CD4-positive, alpha-beta T cell treated with Interleukin-17A for 1 hour (primary cell): ENCODE measurements around the gene GNAL.
"Not testable (repeated sequence)": the region's sequence is repeated elsewhere in the genome, so short reads cannot be mapped to it uniquely, and the experiment has no call there.

Experiments used
- DNase-seq: peaks from one replicate; pipeline ENCODE4 v3.0.0-alpha.2; 2020

Gene GNAL

DNA sequence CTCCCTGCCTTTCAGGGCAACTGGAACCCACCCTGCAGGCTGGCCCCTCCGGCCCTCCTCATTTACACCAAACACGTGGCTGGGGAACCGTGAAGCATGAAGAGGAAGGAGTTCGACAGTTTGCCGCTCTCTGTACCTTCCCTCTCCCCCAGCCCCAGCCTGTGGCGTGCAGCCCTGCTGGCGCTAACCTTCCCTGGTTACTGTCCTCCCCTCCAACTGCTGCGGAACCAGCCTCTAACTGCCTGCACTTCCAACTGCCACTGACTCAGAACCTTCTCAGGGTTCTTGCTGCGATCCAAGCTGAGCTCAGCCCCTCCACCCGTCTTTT lies 19.2 kb upstream of the GNAL start:
- no peak for DNase-seq

DNA sequence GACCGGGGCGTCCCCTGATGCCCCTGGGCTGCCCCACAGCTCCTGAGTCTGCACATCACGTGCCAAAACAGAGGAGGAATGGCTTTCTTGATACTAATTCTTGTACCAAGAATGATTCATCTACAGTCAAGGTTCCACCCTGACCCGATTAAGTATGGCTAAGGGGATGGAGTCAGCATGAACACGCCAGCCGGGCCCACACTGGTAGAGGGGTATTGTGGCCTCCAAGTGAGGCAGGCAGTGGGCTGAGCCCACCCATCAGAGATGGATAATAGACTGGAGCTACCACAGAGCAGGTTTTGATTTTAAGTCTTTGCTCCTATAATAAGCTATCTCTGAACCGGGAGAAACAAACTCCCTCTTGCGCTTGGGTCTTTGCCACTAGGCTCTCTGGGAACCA lies 17.9 kb upstream of the GNAL start:
- DNase-seq = no peak

DNA sequence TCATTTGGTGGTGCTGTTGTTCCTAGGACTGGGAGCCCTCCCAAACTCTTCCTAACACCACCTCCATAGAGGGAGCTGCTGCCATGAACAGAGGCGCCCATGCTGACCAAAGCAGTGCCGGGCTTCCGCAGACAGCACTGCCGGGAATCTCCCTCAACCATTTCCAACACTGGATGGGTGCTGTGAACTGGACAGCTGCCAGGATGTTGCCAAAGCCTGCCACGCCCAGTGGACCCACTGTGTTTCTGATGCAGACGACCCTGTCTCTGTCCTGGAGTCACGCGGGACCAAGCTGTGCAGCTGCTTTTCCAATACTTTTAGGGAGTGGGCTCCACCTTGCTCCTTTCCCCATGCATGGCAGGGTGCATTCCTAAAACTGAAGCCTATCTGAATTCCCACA lies 16.9 kb upstream of the GNAL start:
- DNase-seq = no peak

DNA sequence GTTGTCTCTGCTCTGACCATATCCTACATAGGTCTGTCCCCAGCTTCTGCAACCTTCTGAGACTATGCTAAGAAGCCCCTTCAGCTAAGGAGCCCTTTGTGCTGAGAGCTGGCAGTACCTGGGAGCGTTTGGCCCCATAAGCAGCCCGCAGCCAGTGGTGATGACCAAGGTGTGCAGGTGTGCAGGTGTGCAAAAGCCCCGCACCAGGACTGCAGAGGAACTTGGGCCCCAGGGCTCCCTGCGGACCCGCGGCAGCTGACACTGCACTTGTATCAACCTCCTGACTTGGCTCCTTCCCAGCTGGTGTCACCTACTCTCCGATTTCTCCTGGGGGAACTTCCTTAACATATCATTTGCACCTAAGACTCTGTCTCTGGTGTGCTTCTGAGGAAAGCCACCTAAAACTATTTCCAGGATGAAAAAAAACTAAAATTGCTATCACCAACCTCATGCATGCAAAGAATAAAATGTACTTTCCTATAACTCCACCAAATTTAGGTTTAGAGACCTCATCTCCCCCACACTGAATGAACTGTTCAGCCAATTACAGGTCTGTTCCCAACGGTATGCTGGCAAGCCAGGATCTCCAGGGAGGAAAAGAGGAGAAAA lies 16.1 kb upstream of the GNAL start:
- no peak for DNase-seq

DNA sequence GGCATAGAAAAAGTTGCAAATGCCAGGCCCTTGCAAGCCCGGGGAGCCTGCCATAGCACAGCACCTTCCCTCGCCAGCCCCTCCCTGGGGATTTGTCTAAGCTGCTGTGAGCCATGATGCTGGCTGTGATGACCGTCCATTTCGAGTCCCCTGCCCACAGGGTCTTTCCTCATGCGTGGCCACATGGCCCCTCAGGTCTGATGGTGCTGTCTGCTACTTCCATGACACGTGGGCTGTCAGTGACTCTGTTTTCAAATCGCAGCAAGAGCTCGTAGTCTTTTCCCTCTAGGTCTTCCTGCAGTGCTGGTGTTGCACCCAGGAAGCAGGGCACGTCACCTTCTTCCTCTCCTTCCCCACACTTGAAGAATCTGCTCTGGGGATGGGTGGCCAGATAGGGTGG lies 15.5 kb upstream of the GNAL start:
- no peak for DNase-seq

DNA sequence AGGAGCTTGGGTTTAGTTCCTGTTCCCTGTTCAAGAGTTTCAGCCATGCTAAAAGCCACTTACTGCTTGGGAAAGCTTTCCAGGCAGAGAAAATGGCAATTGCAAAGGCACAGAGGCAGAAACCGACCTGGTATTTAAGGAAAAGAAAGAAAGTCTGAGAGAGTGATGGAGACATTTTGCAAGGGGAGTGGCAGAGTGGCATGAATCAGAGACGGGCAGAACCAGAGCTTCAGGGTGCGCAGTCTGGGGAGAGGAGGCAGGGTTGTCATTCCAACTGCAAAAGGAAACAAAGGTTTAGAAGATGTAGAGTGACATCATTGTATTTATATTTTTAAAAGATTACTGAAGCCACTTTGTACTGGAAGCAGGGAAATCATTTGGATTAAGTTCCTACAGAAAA lies 14.9 kb upstream of the GNAL start:
- DNase-seq = no peak

DNA sequence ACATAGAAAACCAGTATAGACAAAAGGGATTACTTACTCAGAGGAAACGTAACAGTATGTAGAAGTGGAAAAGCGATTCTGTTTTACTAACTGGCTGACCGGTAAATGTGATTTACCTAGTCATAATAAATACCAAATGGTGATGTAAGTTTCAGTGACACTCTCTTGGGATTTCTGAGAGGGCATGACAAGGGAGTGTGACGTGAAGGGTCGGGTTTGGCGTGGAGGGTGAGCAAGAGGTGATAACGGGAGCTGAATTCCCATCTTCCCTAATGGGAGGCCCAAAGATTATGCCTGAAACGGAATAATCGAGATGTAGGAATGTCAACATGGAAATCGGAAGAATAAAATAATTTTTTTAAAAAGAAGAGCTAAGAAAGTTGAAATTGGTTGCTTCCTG lies 12.7 kb upstream of the GNAL start:
- no peak for DNase-seq

DNA sequence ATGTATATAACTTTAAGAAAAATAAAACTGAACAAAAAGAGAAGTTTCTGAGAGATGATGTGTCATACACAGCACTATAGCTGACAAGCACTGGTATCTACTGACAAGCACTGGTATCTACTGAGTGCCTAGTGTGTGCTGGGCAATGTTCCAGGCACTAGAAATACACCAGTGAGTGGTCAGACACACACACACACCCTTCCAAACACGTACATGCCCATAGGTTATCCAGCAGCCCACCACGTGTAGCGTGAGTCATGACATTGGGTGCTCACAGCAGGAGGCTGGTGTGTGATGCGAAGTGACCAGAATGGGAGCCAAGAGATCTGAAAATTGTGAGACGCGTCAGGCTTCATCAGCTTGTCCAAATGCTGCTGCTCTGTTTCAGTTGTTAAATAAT lies 12.2 kb upstream of the GNAL start:
- DNase-seq = no peak

DNA sequence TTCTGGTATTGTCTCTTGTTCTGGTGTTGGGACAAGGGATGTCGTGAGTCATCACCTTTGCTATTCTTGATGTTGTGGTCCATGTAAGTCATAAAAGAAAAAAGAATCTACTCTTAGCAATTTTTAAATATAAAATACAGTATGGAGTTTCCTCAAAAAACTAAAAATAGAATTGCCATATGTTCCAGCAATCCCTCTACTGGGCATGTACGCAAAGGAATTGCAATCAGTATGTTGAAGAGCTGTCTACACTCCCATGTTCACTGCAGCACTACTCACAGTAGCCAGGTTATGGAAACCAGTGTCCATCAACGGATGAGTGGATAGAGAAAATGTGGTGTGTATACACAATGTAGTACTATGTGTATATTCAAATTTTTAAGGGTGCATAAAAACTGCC lies 10.9 kb upstream of the GNAL start:
- DNase-seq = no peak

DNA sequence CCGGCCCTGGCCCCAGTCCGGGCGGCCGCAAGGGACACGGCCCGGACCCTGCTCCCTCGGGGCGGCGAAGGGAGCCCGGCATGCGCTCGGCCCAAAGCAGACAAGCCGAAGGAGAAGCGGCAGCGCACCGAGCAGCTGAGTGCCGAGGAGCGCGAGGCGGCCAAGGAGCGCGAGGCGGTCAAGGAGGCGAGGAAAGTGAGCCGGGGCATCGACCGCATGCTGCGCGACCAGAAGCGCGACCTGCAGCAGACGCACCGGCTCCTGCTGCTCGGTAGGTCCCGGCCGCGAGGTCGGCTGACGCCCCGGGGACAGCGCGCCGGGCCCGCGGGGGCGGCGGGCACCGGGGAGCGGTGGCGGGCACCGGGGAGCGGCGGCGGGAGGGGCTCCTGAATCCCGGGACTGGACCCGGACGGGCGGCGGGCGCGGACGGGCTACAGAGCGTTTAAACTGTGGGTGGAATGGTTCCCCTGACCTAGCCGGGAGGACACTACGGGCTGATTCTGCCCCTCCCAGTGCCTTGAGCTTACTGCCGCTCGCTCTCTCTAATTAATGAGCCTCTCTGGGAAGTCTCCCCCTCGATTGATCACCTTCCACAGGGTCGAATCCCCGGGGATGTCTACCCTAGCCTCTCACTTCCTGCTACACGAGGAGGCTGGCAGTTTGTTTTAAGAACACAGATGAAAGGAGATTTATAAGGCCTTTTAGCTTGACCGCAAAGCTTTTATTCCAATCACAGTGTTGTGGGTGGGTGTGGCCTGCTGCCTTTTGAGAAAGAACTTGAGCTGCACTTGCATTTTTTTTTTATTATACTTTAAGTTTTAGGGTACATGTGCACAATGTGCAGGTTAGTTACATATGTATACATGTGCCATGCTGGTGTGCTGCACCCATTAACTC lies 853 bp downstream of the GNAL start:
- peak; percentile 2 for DNase-seq

DNA sequence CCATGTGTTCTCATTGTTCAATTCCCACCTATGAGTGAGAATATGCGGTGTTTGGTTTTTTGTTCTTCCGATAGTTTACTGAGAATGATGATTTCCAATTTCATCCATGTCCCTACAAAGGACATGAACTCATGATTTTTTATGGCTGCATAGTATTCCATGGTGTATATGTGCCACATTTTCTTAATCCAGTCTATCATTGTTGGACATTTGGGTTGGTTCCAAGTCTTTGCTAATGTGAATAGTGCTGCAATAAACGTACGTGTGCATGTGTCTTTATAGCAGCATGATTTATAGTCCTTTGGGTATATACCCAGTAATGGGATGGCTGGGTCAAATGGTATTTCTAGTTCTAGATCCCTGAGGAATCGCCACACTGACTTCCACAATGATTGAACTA lies 1.6 kb downstream of the GNAL start:
- DNase-seq = not testable (repeated sequence)

DNA sequence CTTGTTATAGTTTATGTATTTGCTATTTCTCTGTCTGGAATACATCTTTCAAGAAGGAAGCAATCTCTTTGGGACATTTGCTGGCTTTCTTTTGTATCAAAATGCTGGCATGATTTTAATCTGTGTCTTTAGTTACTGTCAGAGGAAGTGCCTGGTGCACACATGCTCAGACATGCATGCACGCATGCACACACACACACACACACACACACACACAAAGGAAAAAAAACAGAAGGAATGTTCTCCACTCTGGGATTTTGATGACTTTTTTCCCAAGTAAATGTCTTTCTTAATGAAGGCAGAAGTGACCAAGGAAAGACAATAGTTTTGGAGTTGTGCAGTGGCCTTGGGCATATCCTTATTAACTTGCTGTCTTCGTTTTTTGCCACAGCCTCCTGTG lies 6.7 kb downstream of the GNAL start:
- DNase-seq = no peak

DNA sequence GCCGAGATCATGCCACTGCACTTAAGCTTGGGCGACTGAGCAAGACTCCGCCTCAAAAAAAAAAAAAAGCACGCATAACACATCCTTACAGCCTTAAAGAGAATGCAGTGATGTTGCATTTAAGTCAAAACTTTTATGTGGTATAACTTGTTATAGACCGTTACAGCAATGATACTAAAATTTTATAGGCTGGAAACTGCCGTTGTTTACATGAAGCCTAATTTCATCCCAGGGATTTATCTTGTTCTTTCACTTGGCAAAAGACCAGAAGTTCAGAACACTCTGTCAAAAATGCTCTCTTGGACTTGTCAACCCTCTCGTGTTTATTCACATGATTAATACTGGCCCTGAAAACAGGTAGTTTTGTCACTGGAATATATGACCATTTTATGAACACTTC lies 7.4 kb downstream of the GNAL start:
- no peak for DNase-seq

DNA sequence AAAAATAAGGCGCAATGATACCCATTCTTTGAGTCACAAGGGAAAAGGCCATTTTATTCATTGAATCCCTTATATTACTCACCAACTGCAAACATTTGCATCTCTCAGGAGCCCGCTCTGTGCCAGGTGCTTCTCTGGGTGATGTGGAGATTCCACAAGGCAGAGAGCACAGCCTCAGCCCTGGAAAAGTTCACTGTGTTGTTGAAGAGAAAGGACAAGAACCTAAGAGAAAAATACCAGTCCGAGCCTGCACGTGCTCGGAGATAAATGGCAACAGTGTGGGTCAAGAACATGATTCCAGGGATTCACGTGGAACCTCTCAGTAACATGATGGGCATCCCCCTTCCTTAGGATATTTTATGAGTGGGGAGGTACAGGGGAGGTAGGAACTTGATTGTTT lies 11.8 kb downstream of the GNAL start:
- DNase-seq = no peak

DNA sequence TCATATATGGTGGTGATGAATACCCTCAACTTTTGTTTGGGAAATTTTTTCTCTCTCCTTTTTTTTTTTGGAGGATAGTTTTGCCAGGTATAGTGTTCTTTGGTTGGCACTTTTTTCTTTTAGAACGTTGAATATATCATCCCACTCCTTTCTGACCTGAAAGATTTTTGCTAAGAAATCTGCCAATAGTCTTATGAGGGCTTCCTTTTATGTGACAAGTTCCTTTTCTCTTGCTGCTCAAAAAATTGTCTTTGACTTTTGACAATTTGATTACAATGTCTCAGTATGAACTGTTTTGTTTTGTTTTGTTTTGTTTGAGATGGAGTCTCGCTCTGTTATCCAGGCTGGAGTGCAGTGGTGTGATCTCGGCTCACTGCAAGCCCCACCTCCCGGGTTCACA lies 21.5 kb downstream of the GNAL start:
- no peak for DNase-seq

DNA sequence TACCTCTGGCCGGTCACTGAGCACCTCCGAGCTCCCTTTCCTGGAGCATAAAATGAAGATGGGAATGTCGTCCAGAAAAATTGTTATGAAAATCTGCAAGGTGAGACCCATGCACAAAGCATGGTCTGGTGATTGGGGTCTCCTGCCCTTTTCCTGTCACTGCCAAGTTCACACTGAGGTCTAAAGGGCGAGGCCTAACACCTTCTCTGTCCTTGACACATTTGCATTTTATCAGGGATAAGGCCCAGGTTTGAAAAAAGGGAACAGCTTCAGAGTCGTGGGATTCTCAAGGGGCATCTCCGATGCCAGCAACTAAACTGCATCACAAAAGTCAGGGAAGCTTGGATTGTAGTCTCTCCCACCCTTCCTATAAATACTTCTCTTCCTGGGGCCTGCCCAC lies 24.7 kb downstream of the GNAL start:
- DNase-seq = no peak

DNA sequence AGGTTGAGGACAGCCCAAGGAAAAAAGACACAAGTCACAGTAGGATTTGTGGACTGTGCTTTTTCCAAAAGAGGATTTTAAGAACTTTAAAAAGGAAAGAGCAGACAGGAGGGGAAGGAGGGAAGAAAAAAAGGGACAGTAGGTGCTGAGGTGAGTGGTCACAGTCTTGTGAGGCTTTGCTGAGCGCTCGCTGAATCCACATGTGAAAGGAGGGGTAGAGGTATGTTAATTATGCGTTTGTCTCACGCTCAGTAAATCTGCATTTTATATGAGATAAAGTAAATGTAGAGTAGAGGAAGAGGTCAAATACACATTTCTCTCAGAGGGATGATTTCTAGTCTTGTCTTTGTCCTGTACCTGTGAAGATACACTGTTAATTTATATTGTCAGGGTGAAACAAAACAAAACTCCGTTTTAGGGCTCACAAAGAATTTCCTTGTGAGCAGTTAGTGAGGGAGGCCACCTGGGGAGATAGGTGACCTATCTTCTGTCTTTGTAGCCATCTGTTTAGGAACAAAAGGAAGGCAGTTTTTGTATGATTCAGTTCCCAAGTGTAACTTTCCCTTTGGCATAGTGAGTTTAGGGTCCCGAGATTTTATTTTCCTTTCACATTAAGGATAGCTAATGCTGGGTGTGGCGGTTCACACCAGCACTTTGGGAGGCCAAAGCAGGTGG lies 25.3 kb downstream of the GNAL start:
- DNase-seq = no peak

DNA sequence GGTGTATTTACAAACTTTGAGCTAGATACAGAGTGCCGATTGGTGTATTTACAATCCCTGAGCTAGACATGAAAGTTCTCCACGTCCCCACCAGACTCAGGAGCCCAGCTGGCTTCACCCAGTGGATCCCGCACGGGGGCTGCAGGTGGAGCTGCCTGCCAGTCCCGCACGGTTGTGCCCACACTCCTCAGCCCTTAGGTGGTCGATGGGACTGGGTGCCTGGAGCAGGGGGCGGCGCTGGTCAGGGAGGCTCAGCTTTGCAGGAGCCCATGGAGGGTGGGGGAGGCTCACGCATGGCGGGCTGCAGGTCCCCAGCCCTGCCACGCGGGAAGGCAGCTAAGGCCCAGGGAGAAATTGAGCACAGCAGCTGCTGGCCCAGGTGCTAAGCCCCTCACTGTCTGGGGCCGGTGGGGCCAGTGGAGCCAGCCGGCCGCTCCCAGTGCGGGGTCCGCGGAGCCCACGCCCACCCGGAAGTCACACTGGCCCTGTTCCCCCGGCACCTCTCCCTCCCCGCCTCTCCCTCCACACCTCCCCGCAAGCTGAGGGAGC lies 27.8 kb downstream of the GNAL start:
- not testable (repeated sequence) for DNase-seq

DNA sequence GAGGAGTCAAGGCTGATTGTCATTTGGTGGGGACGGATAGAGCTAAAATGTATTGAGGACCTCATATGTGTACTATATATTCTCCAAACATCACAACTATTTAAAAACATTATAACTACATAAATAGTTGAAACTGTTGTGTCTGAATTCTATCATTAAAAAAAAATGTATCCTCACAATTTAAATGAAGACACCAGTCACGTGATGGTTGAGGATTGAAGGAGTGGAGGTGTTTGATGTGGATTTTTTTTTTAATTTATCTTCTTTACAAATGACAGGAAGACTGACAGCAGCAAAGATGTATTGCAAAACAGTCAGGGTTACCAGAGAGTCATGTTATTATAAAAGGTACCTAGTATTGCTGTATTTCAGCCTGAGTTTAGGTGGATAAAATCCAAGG lies 30.0 kb downstream of the GNAL start:
- DNase-seq = no peak

DNA sequence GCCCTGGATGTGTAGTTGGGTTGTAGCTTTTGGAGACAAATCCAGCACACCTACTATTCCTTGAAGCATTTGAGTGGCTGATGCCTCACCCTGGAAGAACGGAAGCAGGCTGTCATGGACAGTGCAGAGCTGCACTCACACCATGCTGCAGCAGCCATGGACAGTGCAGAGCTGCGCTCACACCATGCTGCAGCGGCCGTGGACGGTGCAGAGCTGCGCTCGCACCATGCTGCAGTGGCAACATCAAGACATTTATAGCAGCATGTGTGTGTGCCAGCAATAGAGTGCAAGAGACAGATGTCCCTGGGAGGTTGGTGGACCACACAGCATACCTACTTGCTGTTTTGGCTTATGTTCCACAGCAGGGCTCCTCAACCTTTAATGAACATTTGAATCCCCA lies 30.6 kb downstream of the GNAL start:
- no peak for DNase-seq

DNA sequence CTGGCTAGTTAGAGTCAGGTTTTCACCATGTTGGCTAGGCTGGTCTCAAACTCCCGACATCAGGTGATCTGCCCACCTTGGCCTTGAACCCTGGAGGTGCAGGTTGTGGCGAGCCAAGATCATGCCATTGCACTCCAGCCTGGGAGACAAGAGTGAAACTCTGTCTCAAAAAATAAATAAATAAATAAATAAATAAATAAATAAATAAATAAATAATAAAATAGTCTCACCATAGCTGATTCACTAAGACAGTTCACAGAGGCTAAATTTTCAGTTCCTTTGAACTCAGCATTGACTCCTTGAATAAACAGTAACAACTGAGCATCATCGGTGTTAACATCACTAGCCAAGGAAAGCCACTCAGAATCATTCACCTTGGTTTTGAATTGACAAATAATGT lies 32.7 kb downstream of the GNAL start:
- DNase-seq = no peak

DNA sequence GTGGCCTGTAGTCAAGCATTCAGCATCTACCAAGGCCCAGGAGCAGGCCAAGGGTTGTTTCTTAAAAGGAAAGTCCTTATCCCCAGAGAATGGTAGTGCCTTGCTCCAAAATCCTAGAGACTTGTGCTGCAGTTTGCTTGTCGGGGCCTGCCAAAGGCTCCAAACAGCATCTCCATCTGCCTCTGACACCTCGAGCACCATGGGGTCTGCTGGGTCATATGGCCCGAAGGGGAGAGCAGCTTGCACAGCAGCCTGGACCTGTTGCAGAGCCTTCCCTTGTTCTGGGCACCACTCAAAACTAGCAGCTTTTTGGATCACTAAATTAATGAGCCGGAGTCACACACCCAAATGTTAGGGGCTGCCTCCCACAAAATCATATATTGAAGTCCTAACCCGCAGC lies 35.7 kb downstream of the GNAL start:
- no peak for DNase-seq

DNA sequence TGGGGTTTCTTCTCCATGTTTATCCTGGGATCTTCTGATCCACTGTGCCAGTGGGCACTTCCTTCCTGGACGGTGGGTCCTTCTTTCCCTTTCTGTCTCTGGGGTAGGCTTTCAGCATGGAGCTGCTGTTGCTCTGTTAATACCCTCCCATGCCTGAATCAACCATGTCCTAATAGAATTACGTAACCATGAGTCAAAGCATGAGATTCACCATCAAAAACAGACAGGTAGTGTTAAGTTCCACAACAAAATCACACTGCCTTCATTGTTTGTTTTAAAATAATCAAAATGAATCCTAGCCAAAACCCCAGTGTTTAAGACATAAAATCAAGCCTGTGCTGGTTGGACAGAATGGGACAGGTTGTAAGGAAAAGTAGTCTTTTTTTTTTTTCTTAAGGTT lies 37.5 kb downstream of the GNAL start:
- DNase-seq = no peak

DNA sequence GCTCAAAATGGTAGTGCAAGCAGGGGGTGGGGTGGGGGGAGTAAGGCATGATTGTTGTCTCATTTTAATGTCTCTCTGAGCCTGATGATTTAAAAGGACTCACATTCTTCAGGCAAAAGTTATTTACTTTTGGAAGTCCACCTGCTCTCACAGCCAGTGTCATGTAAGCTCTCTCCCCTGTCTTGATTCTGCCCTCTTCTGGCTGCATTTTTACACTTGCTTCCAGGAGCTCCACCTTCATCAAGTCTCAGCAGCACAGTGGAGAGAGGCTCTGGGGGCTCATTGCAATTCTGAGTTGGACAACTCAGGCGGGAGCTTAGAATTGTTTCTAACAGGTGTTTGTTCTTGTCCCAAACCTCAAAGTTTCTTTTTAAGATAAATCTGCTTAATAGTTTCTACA lies 39.2 kb downstream of the GNAL start:
- DNase-seq = no peak
